GM23248 (cell line): ENCODE results near the gene ANGEL2. TPM values are rescaled to one million over a fixed set of nuclear protein-coding genes. Genes with fewer than 3 reads are reported as not detected.

Source experiments
- DNase-seq: peaks from one replicate; pipeline ENCODE4 v3.0.0-alpha.2; 2015
- H2AFZ ChIP-seq: fragments of 200-600 bp; sonication (generic); 2 replicates; pipeline ENCODE4 v1.6.1; 2016; ENCODE audit warnings: antibody characterized with exemption
- H3F3A ChIP-seq: fragments of 200-600 bp; sonication (generic); 2 replicates; pipeline ENCODE4 v1.6.1; 2016; ENCODE audit warnings: mild to moderate bottlenecking, antibody characterized with exemption, mixed run types; ENCODE audit not compliant: insufficient read depth
- H3K27ac ChIP-seq: fragments of 200-600 bp; sonication (generic); 2 replicates; pipeline ENCODE4 v1.5.1; 2016; ENCODE audit warnings: mild to moderate bottlenecking
- H3K27me3 ChIP-seq: fragments of 200-600 bp; sonication (generic); replicated peaks from 2 replicates; pipeline ENCODE4 v1.6.1; 2016; ENCODE audit warnings: mild to moderate bottlenecking; ENCODE audit not compliant: insufficient read depth
- H3K36me3 ChIP-seq: fragments of 200-600 bp; sonication (generic); 2 replicates; pipeline ENCODE4 v1.6.1; 2016; ENCODE audit warnings: low read depth, mild to moderate bottlenecking
- H3K4me1 ChIP-seq: fragments of 200-600 bp; sonication (generic); 2 replicates; pipeline ENCODE4 v1.6.1; 2016; ENCODE audit warnings: mild to moderate bottlenecking; ENCODE audit not compliant: insufficient read depth
- H3K4me2 ChIP-seq: fragments of 200-600 bp; sonication (generic); one replicate; pipeline ENCODE4 v1.6.1; 2016; ENCODE audit warnings: mild to moderate bottlenecking; ENCODE audit not compliant: unreplicated experiment
- H3K4me3 ChIP-seq: fragments of 200-600 bp; sonication (generic); 2 replicates; pipeline ENCODE4 v1.5.1; 2016; ENCODE audit warnings: mild to moderate bottlenecking
- H3K79me2 ChIP-seq: fragments of 200-600 bp; sonication (generic); 2 replicates; pipeline ENCODE4 v1.6.1; 2016; ENCODE audit warnings: mild to moderate bottlenecking; ENCODE audit not compliant: insufficient read depth
- H3K9ac ChIP-seq: fragments of 200-600 bp; sonication (generic); 2 replicates; pipeline ENCODE4 v1.6.1; 2016; ENCODE audit warnings: mild to moderate bottlenecking
- H3K9me2 ChIP-seq: fragments of 200-600 bp; sonication (generic); 2 replicates; pipeline ENCODE4 v1.6.1; 2016; ENCODE audit warnings: mixed run types, mild to moderate bottlenecking, moderate library complexity; ENCODE audit not compliant: insufficient read depth
- H3K9me3 ChIP-seq: fragments of 200-600 bp; sonication (generic); one replicate; pipeline ENCODE4 v1.6.1; 2017; ENCODE audit warnings: low read depth
- H4K20me1 ChIP-seq: fragments of 200-600 bp; sonication (generic); 2 replicates; pipeline ENCODE4 v1.6.0; 2016; ENCODE audit not compliant: insufficient read depth
- EZH2 ChIP-seq: fragments of 200-600 bp; sonication (generic); IDR thresholded peaks from 2 replicates; pipeline ENCODE4 v1.6.1; 2018; ENCODE audit warnings: antibody characterized with exemption, mild to moderate bottlenecking; ENCODE audit not compliant: insufficient read depth, poor library complexity, severe bottlenecking
- EZH2phosphoT487 ChIP-seq: fragments of 200-600 bp; sonication (generic); IDR thresholded peaks from 2 replicates; pipeline ENCODE4 v1.6.1; 2018; ENCODE audit warnings: antibody characterized with exemption, moderate library complexity, mild to moderate bottlenecking, low read depth; ENCODE audit not compliant: insufficient read depth
- WGBS, 2 experiments: methylation state at CpG; one replicate each; pipeline ENCODE4 v1.1.6; 2015 to 2017; ENCODE audit warnings: low lambda C conversion rate in 2 of 2, low coverage in 1 of 2; ENCODE audit errors: missing lambda C conversion rate in 2 of 2; 5-methylcytosine and 5-hydroxymethylcytosine counted together
- in situ Hi-C: fragments of 300-500 bp; cut with MboI; formaldehyde crosslinking; loops from 2 replicates; pipeline ENCODE4 v1.15.0; 2020
- polyA plus RNA-seq: library from polyadenylated mRNA; unstranded; fragments of >200 nt; fragmentation: Nextera tagmentation; extraction: Ambion mirVana; gene quantifications from 2 replicates; pipeline ENCODE4 v1.2.1, GENCODE V29; 2016
- total RNA-seq: library from RNA; depleted of rRNA; stranded (reverse); fragments of >200 nt; shearing (Covaris generic); gene quantifications from 2 replicates; pipeline ENCODE4 v1.2.3, GENCODE V29; 2014

ANGEL2 gene
- total and polyA plus RNA-seq, 2 experiments from 2014 or later: 19.7 to 28.5 TPM

DNA sequence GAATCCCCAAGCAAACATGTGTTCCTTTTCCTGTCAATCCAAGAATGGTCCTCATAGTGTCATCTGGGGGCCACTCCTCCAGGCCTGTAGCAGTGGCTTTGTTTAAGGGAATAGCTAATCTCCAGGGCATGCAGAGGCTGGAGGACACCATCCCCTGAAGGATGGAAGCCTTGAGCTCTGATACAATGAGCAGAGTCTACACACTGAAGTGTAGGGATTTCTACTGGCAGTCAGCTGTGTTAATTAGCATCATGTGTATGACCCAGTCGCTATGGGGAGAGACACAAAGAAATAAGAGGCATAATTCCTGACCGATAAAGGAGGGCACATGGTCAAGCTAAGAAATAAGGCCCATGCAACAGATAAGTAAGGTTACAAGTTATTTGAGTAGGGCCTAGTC is 29.1 kb downstream of the ANGEL2 start:
- WGBS, 2 experiments: 36 to 38% methylated on average over 2 of the region's 2 CpGs
- H3K79me2 ChIP-seq: no peaks in the 10 kb centered on the region
- H2AFZ ChIP-seq: no peak overlapping the region
- 0 out of 2 replicates have a peak, but pooled peaks cover 8% of the 10 kb centered on the region for H3K36me3 ChIP-seq
- no peaks in the 10 kb centered on the region for H3K9me2 ChIP-seq
- H4K20me1 ChIP-seq: no peaks in the 10 kb centered on the region
- no peak overlapping the region for H3K9ac ChIP-seq
- H3K4me3 ChIP-seq: no peak overlapping the region
- H3K9me3 ChIP-seq: no peaks in the 10 kb centered on the region
- no peak overlapping the region for H3K27ac ChIP-seq
- no peak overlapping the region for H3K4me2 ChIP-seq
- no peak for DNase-seq
- H3K27me3 ChIP-seq: 0 out of 2 replicates have a peak, but pooled peaks cover 5% of the 10 kb centered on the region
- H3K4me1 ChIP-seq: no peaks in the 10 kb centered on the region
- 0 out of 2 replicates have a peak, but pooled peaks cover 16% of the 10 kb centered on the region for H3F3A ChIP-seq
- in situ Hi-C loops: loop anchor here (25.0 kb wide), 3 partner anchors 324 to 899 kb away; no protein-coding TSS in a partner anchor
- TF ChIP-seq EZH2 (no peak), EZH2phosphoT487 (no peak)

- H3K79me2 ChIP-seq: no peaks in the 10 kb centered on the region
- TF ChIP-seq EZH2phosphoT487: no peak
- H3K9ac ChIP-seq: no peak overlapping the region
- no peaks in the 10 kb centered on the region for H4K20me1 ChIP-seq
- H3K36me3 ChIP-seq: no peaks in the 10 kb centered on the region
- no peak overlapping the region for H3K27ac ChIP-seq
- in situ Hi-C loops: loop anchor here (25.0 kb wide), 3 partner anchors 322 to 897 kb away; no protein-coding TSS in a partner anchor
- H3K4me2 ChIP-seq: no peak overlapping the region
- H3K27me3 ChIP-seq: 0 out of 2 replicates have a peak, but pooled peaks cover 5% of the 10 kb centered on the region
- 0 out of 2 replicates have a peak, but pooled peaks cover 16% of the 10 kb centered on the region for H3F3A ChIP-seq
- no peak overlapping the region for H2AFZ ChIP-seq
- no peaks in the 10 kb centered on the region for H3K9me3 ChIP-seq
- no peak for DNase-seq
- no peaks in the 10 kb centered on the region for H3K9me2 ChIP-seq
- no peak overlapping the region for H3K4me3 ChIP-seq
- H3K4me1 ChIP-seq: no peaks in the 10 kb centered on the region
- WGBS, 2 experiments: 88 to 93% methylated on average over 6 of the region's 6 CpGs
Measured at GRCh38 chr1:212984522-212985291, 31.0 kb downstream of the ANGEL2 start.

- H3K79me2 ChIP-seq: no peaks in the 10 kb centered on the region
- no peaks in the 10 kb centered on the region for H4K20me1 ChIP-seq
- H3F3A ChIP-seq: 0 out of 2 replicates have a peak, but pooled peaks cover 10% of the 10 kb centered on the region
- H3K4me2 ChIP-seq: no peak overlapping the region
- no peaks in the 10 kb centered on the region for H3K9me3 ChIP-seq
- no peak overlapping the region for H2AFZ ChIP-seq
- H3K9ac ChIP-seq: no peak overlapping the region
- no peaks in the 10 kb centered on the region for H3K4me1 ChIP-seq
- in situ Hi-C loops: loop anchor here (25.0 kb wide), 3 partner anchors 321 to 896 kb away; no protein-coding TSS in a partner anchor
- no peak for DNase-seq
- 81 to 83% methylated on average over 3 of the region's 3 CpGs for WGBS, 2 experiments
- no peaks in the 10 kb centered on the region for H3K36me3 ChIP-seq
- no peaks in the 10 kb centered on the region for H3K9me2 ChIP-seq
- TF ChIP-seq EZH2phosphoT487 (no peak), EZH2 (no peak)
- H3K4me3 ChIP-seq: no peak overlapping the region
- H3K27ac ChIP-seq: no peak overlapping the region
- peaks cover 8% of the 10 kb centered on the region; the same call in 1 of the 2 replicates for H3K27me3 ChIP-seq
Measured at GRCh38 chr1:212983482-212983881, 32.2 kb downstream of the ANGEL2 start.

DNA sequence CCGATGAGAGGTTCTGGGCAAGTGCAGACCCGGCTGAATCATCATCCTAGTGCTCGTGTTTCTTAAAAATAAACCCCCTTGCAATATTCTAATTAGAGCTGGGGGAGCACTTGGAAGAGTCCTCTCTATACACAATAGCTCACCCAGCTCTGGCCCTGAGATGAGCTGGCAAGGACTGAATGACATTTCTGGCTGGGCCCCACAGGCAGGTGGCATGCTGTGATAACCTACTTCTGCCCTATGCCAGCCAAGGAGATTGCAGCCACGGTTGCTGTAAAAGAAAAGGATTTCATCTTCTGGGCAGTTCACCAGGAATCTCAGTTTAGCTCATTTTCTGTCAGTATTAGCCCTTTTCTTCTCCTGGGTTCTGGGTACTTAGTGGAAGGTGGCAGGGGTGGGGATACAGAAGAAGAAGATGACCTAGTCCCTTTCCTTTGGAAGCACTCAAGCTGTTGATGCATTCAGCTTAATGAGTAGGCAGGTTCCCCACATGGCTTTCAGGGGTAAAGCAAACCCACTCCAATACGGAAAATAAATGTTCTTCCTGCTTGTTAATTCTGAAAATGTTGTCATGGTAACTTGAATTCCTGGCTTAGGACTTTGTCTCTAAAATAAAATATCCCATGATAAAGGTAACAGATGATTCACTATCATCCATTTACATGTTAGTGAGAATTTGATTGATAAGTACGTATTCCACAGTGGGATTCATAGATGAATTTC is 33.1 kb downstream of the ANGEL2 start:
- Histone ChIP-seq H3F3A (0 out of 2 replicates have a peak, but pooled peaks cover 3% of the 10 kb centered on the region), H3K9me3 (no peaks in the 10 kb centered on the region), H3K4me3 (no peak overlapping the region), H3K27ac (no peak overlapping the region), H3K9ac (no peak overlapping the region), H3K36me3 (no peaks in the 10 kb centered on the region), H3K27me3 (peaks cover 9% of the 10 kb centered on the region; the same call in 1 of the 2 replicates), H2AFZ (no peak overlapping the region), H3K4me2 (no peak overlapping the region), H4K20me1 (no peaks in the 10 kb centered on the region), H3K4me1 (no peaks in the 10 kb centered on the region), H3K9me2 (no peaks in the 10 kb centered on the region), H3K79me2 (no peaks in the 10 kb centered on the region)
- WGBS, 2 experiments: 15 to 18% methylated on average over 6 of the region's 6 CpGs
- in situ Hi-C loops: loop anchor here (25.0 kb wide), 3 partner anchors 320 to 895 kb away; no protein-coding TSS in a partner anchor
- DNase-seq: no peak
- TF ChIP-seq EZH2: no peak
- TF ChIP-seq EZH2phosphoT487: no peak
